Adrenal gland (tissue), 12 donors: Measurements from ENCODE around the gene KRTAP12-3. TPM values are rescaled to one million over a fixed set of nuclear protein-coding genes. Genes with fewer than 3 reads are reported as not detected.

ENCODE experiments used
- DNase-seq, 7 donors: peaks; one replicate each; pipeline ENCODE4 v3.0.0-alpha.2; 2019 to 2020
- H3K27ac ChIP-seq, 5 donors: fragments of 200-600 bp; sonication (generic) in 4 of 5; 1 replicate in 3 of 5; 2 replicates in 2 of 5; pipeline versions ENCODE4 v1.5.1 to v1.8.0; 2016 to 2020; ENCODE audit warnings: mild to moderate bottlenecking in 1 of 5
- H3K27me3 ChIP-seq: fragments of 200-600 bp; 2 replicates; pipeline ENCODE4 v1.8.0; 2021
- H3K36me3 ChIP-seq, 2 donors: fragments of 200-600 bp; replicated peaks in 1 of 2; 1 replicate in 1 of 2; 2 replicates in 1 of 2; pipeline versions ENCODE4 v1.5.1 to v1.8.0; 2018 to 2022
- H3K4me1 ChIP-seq, 2 donors: fragments of 200-600 bp; replicated peaks in 1 of 2; 1 replicate in 1 of 2; 2 replicates in 1 of 2; pipeline versions ENCODE4 v1.5.1 to v1.8.0; 2018 to 2021
- H3K4me3 ChIP-seq, 4 donors: fragments of 200-600 bp; sonication (generic) in 3 of 4; one replicate each; pipeline ENCODE4 v1.5.1; 2016 to 2018
- H3K9me3 ChIP-seq, 3 donors: fragments of 200-600 bp; sonication (generic) in 1 of 3; replicated peaks in 1 of 3; 1 replicate in 2 of 3; 2 replicates in 1 of 3; pipeline versions ENCODE4 v1.5.1 to v1.8.0; 2016 to 2021
- POLR2A ChIP-seq, 2 donors: fragments of 450-650 bp; IDR thresholded peaks; one replicate each; pipeline ENCODE4 v1.6.1; 2017; ENCODE audit warnings: antibody characterized with exemption in 2 of 2, mild to moderate bottlenecking in 2 of 2, moderate library complexity in 1 of 2
- WGBS, 4 donors: extraction: QIAGEN DNeasy Blood & Tissue Kit in 2 of 4; methylation state at CpG; one replicate each; pipeline versions ENCODE4 v1.1.5 to v1.1.7; 2013 to 2017; 5-methylcytosine and 5-hydroxymethylcytosine counted together
- intact Hi-C, 2 donors: fragments of 100-400 bp; cut with DNase I; formaldehyde crosslinking; loops; one replicate each; pipeline versions ENCODE4 v1.14.1 to v1.15.0; 2022 to 2023
- polyA plus RNA-seq, 3 donors: library from polyadenylated mRNA; stranded (reverse); fragments of 200-250 nt in 2 of 3; fragments of 350-450 nt in 1 of 3; fragmentation: Illumina TruSeq in 1 of 3; extraction: RNeasy Lipid Tissue Mini Kit (QIAGEN cat#74804) in 1 of 3; gene quantifications; one replicate each; pipeline ENCODE4 v1.2.3, GENCODE V29; 2013 to 2014
- total RNA-seq, 9 donors: library from RNA; depleted of rRNA in 4 of 9; stranded (reverse); fragments of >200 nt in 4 of 9; fragments of 120-200 nt in 1 of 9; fragmentation: NEBNext Ultra II Directional in 1 of 9; extraction: Animal tissue kit (Norgen Biotek cat#: 25700) in 1 of 9; gene quantifications; one replicate each; pipeline versions ENCODE4 v1.1.0 to v1.2.4, GENCODE V29; 2013 to 2023
- TF ChIP-seq, protein P1 (sequence below), 6 experiments: fragments of 450-650 bp in 4 of 6; fragments of 200-600 bp in 2 of 6; sonication (generic) in 1 of 6; IDR thresholded peaks; 1 replicate in 5 of 6; 2 replicates in 1 of 6; pipeline versions ENCODE4 v1.5.1 to v1.8.0; 2016 to 2021; ENCODE audit warnings: antibody characterized with exemption in 6 of 6, mild to moderate bottlenecking in 2 of 6, moderate library complexity in 1 of 6
- donor health status: healthy with polysubstance abuse.
- donor health status: Bipolar disorder and iron deficiency.
- donor health status: DM: yes; HTN: yes; CAD: no.
- donor health status: DM: no; HTN: no; CAD: no.
- donor health status: DM: no; HTN: no; CAD: no.
- donor health status: DM: yes; HTN: yes; CAD: no.

The KRTAP12-3 gene
- total and polyA plus RNA-seq, 12 donors: not detected

DNA sequence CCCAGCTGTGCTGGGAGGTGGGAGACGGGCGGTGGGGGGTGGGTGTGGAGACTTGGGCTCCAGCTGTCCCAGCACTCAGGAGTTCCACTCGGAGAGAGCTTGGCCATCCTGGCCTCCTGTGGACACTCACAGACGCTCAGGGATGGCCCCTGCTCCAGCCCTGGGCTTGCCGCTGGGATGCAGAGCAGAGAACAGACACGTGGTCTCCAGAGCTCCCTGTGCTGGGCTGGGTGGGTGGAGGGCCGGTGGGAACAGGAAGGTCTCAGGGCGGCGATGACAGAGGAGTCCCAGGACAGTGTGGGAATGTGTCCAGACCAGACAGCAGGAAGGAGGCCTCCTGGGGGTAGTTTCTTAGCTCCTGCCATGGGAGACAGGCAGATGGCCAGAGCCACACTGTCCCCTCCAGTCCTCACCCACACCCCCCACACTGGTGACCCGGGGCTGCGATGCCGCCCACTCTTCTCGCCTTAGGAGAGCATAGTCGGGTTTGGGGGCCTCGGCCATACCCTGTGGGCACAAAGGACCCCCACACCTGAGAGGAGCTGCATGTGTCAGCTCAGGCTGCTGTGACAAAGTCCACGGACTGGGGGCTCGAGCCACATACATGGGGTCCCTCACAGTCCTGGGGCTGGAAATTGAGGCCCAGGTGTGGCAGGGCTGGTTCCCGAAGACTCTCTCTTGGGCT lies 28.9 kb upstream of the KRTAP12-3 start:
- H3K27ac ChIP-seq: no peak overlapping the region
- H3K4me3 ChIP-seq: no peak overlapping the region
- H3K36me3 ChIP-seq: no peaks in the 10 kb centered on the region
- no peaks in the 10 kb centered on the region for H3K4me1 ChIP-seq
- intact Hi-C loops: no loop called here
- H3K9me3 ChIP-seq: peaks cover 0 to 6% (median 0%) of the 10 kb centered on the region in 3 donors
- no peak for DNase-seq
- H3K27me3 ChIP-seq: no peaks in the 10 kb centered on the region
- 43 to 71% (median 70%) methylated on average over 10 to 18 of the region's 18 CpGs for WGBS, 4 donors
- TF ChIP-seq POLR2A (IDR thresholded peaks at IDR 0.05): no peak
- TF ChIP-seq, protein P1, sequence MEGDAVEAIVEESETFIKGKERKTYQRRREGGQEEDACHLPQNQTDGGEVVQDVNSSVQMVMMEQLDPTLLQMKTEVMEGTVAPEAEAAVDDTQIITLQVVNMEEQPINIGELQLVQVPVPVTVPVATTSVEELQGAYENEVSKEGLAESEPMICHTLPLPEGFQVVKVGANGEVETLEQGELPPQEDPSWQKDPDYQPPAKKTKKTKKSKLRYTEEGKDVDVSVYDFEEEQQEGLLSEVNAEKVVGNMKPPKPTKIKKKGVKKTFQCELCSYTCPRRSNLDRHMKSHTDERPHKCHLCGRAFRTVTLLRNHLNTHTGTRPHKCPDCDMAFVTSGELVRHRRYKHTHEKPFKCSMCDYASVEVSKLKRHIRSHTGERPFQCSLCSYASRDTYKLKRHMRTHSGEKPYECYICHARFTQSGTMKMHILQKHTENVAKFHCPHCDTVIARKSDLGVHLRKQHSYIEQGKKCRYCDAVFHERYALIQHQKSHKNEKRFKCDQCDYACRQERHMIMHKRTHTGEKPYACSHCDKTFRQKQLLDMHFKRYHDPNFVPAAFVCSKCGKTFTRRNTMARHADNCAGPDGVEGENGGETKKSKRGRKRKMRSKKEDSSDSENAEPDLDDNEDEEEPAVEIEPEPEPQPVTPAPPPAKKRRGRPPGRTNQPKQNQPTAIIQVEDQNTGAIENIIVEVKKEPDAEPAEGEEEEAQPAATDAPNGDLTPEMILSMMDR (IDR thresholded peaks at IDR 0.05): no peak

DNA sequence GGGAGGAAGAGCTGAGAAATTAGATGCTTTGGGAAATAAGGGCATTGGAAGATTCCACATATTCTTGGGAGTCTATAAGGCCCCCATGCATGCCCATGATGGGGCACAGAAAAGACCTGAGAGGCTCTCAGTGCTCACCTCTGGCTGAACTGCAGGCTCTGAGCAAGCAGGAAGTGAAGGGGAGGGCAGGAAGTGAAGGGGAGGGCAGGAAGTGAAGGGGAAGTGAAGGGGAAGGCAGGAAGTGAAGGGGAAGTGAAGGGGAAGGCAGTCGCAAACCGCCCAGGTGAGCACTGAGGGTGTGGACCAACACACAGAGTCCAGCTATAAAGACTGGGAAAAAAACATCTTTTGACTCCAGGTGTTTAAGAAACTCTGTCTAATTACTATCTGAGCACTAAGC lies 27.3 kb upstream of the KRTAP12-3 start:
- Histone ChIP-seq H3K27me3 (no peaks in the 10 kb centered on the region), H3K27ac (no peak overlapping the region), H3K9me3 (peaks cover 0 to 6% (median 0%) of the 10 kb centered on the region in 3 donors), H3K36me3 (no peaks in the 10 kb centered on the region), H3K4me3 (no peak overlapping the region), H3K4me1 (no peaks in the 10 kb centered on the region)
- intact Hi-C loops: no loop called here
- WGBS, 4 donors: 67 to 90% (median 81%) methylated on average over 2 of the region's 2 CpGs
- TF ChIP-seq, protein P1 (IDR thresholded peaks at IDR 0.05): no peak
- no peak for TF ChIP-seq POLR2A (IDR thresholded peaks at IDR 0.05)
- DNase-seq: no peak

DNA sequence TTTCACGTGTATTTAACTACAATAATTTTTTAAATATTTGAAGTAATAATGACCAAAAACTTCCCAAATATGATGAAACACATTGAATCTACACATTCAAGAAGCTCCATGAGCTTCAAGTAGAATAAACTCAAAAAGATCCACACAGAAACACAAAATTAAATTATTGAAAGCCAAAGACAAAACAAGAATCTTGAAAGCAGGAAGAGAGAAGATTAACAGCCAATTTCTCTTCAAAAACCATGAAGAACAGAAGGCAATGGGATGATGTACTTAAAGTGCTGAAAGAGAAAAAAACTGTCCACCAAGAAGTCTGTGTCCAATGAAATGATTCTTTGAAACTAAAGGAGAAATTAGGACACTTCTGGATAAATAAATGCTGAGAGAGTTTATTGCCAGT lies 25.7 kb upstream of the KRTAP12-3 start:
- H3K36me3 ChIP-seq: no peaks in the 10 kb centered on the region
- no peak overlapping the region for H3K27ac ChIP-seq
- intact Hi-C loops: no loop called here
- no peak overlapping the region for H3K4me3 ChIP-seq
- H3K4me1 ChIP-seq: no peaks in the 10 kb centered on the region
- H3K27me3 ChIP-seq: no peaks in the 10 kb centered on the region
- WGBS, 4 donors: 71 to 82% (median 77%) methylated on average over 1 of the region's 1 CpG
- peaks cover 0 to 6% (median 0%) of the 10 kb centered on the region in 3 donors for H3K9me3 ChIP-seq
- no peak for DNase-seq
- TF ChIP-seq, protein P1 (IDR thresholded peaks at IDR 0.05): no peak
- TF ChIP-seq POLR2A (IDR thresholded peaks at IDR 0.05): no peak

DNA sequence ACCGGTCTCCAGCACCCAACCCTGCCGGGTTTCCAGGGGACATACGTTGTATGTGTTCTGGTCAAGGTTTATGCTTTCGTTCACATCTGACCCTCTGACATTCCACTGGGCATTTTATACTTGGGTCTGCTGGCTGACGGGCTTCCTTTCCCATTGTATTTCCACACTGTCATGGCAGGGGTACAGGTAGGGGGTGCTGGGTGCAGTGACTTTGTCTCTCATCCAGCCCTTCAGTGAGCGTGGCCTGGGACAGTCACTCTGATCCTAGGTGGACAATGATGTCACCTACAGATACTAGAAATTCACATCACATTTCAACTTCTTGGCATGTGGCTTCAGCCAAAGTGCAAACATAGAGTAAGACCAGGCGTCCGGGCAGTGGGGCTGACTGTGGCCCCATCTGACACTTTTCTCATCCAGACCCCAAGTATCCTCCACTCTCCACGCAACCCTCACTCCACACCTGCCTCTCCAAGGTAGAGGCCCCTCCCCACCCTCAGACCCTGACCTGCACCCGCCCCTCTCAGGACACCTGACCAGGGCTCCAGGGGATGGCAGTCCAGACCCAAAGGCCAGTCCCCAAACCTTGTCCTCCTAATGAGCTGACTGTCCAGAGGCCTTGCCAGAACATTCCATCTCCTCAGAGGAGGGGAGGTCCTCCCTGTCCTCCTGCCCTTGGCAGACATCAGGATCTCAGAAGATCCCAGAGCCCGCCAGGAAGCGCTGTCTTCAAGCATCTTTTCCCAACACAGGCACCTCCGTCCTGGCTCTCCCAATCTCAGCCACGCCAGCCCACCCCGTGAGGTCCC lies 21.3 kb upstream of the KRTAP12-3 start:
- Histone ChIP-seq H3K27me3 (no peaks in the 10 kb centered on the region), H3K9me3 (peaks cover 0 to 4% (median 0%) of the 10 kb centered on the region in 3 donors), H3K4me1 (no peaks in the 10 kb centered on the region), H3K4me3 (no peak overlapping the region), H3K27ac (no peak overlapping the region), H3K36me3 (no peaks in the 10 kb centered on the region)
- WGBS, 4 donors: 80 to 86% (median 82%) methylated on average over 12 to 15 of the region's 15 CpGs
- TF ChIP-seq, protein P1 (IDR thresholded peaks at IDR 0.05): no peak
- TF ChIP-seq POLR2A (IDR thresholded peaks at IDR 0.05): no peak
- intact Hi-C loops: no loop called here
- peak in 1 of 7 donors; percentile 27 for DNase-seq
